Measurements from ENCODE around the gene PCDHGA8.
"Not testable (repeated sequence)": the region's sequence is repeated elsewhere in the genome, so short reads cannot be mapped to it uniquely, and the experiment has no call there.

PCDHGA8 gene

DNA sequence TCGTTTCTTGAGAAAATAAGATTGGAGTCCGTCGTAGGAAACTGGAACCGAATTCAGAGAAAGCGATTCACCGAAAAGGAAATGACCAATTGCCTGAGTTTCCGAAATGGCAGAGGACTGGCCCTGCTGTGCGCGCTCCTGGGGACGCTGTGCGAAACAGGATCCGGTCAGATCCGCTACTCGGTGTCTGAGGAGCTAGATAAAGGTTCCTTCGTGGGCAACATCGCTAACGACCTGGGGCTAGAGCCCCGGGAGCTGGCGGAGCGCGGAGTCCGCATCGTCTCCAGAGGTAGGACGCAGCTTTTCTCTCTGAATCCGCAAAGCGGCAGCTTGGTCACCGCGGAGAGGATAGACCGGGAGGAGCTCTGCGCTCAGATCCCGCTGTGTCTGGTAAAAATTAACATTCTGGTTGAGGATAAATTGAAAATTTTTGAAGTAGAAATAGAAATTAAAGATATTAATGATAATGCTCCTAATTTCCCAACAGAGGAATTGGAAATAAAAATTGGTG, 48.4 kb upstream of the PCDHGA8 start:
- H3K27me3 ChIP-seq (ENCODE audit: control insufficient read depth, low read length), result no peaks in the 10 kb centered on the region
- no peak overlapping the region for H3K4me3 ChIP-seq (ENCODE audit: low read length)
- H3K4me2 ChIP-seq (ENCODE audit: low read length), result no peak overlapping the region
- no peaks in the 10 kb centered on the region for H3K79me2 ChIP-seq (ENCODE audit: control insufficient read depth, low read length)
- H3K9me2 ChIP-seq (replicated peaks; ENCODE audit: control insufficient read depth, low read length), result no peaks in the 10 kb centered on the region
- H4K20me1 ChIP-seq (ENCODE audit: control insufficient read depth, insufficient read depth, low read depth, low read length), result no peaks in the 10 kb centered on the region
- TF ChIP-seq EZH2phosphoT487 (IDR thresholded peaks at IDR 0.05; ENCODE audit: borderline replicate concordance, low read length), result no peak
- TF ChIP-seq, protein P1, sequence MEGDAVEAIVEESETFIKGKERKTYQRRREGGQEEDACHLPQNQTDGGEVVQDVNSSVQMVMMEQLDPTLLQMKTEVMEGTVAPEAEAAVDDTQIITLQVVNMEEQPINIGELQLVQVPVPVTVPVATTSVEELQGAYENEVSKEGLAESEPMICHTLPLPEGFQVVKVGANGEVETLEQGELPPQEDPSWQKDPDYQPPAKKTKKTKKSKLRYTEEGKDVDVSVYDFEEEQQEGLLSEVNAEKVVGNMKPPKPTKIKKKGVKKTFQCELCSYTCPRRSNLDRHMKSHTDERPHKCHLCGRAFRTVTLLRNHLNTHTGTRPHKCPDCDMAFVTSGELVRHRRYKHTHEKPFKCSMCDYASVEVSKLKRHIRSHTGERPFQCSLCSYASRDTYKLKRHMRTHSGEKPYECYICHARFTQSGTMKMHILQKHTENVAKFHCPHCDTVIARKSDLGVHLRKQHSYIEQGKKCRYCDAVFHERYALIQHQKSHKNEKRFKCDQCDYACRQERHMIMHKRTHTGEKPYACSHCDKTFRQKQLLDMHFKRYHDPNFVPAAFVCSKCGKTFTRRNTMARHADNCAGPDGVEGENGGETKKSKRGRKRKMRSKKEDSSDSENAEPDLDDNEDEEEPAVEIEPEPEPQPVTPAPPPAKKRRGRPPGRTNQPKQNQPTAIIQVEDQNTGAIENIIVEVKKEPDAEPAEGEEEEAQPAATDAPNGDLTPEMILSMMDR (IDR thresholded peaks at IDR 0.05; ENCODE audit: low read depth, low read length, poor library complexity, severe bottlenecking), result no peak
- H3K36me3 ChIP-seq (ENCODE audit: control insufficient read depth, low read length), result no peaks in the 10 kb centered on the region
- H3K27ac ChIP-seq (ENCODE audit: low read depth, low read length), result no peak overlapping the region
- peaks cover 18% of the 10 kb centered on the region; the same call in 1 of the 2 replicates for H3K9me3 ChIP-seq (ENCODE audit: control insufficient read depth, insufficient read depth, low read length)
- no peaks in the 10 kb centered on the region for H3K4me1 ChIP-seq (ENCODE audit: control insufficient read depth, low read length)
- H3F3A ChIP-seq (ENCODE audit: control insufficient read depth, insufficient read depth), result no peaks in the 10 kb centered on the region

DNA sequence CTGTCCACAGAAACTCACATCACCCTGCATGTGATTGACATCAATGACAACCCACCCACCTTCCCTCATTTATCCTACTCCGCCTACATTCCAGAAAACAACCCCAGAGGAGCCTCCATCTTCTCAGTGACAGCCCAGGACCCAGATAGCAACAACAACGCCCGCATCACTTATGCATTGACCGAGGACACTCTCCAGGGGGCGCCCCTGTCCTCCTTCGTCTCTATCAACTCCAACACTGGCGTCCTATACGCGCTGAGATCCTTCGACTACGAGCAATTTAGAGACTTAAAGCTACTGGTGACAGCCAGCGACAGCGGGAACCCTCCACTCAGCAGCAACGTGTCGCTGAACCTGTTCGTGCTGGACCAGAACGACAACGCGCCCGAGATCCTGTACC, 47.1 kb upstream of the PCDHGA8 start:
- TF ChIP-seq EZH2phosphoT487 (IDR thresholded peaks at IDR 0.05; ENCODE audit: borderline replicate concordance, low read length), result no peak
- TF ChIP-seq, protein P1 (IDR thresholded peaks at IDR 0.05; ENCODE audit: low read depth, low read length, poor library complexity, severe bottlenecking), result no peak
- H3F3A ChIP-seq (ENCODE audit: control insufficient read depth, insufficient read depth), result no peaks in the 10 kb centered on the region

DNA sequence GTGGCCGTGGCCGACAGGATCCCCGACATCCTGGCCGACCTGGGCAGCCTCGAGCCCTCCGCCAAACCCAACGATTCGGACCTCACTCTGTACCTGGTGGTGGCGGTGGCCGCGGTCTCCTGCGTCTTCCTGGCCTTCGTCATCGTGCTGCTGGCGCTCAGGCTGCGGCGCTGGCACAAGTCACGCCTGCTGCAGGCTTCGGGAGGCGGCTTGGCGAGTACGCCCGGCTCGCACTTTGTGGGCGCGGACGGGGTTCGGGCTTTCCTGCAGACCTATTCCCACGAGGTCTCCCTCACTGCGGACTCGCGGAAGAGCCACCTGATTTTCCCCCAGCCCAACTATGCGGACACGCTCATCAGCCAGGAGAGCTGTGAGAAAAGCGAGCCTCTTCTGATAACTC, 46.4 kb upstream of the PCDHGA8 start:
- H3K9me3 ChIP-seq (ENCODE audit: control insufficient read depth, insufficient read depth, low read length), result peaks cover 12% of the 10 kb centered on the region; the same call in 1 of the 2 replicates
- not testable (repeated sequence) for H3F3A ChIP-seq (ENCODE audit: control insufficient read depth, insufficient read depth); H4K20me1 ChIP-seq (ENCODE audit: control insufficient read depth, insufficient read depth, low read depth, low read length); H3K79me2 ChIP-seq (ENCODE audit: control insufficient read depth, low read length); H3K9me2 ChIP-seq (replicated peaks; ENCODE audit: control insufficient read depth, low read length); H3K4me3 ChIP-seq (ENCODE audit: low read length); H3K36me3 ChIP-seq (ENCODE audit: control insufficient read depth, low read length); H3K4me2 ChIP-seq (ENCODE audit: low read length); H3K4me1 ChIP-seq (ENCODE audit: control insufficient read depth, low read length); H3K27ac ChIP-seq (ENCODE audit: low read depth, low read length); H3K27me3 ChIP-seq (ENCODE audit: control insufficient read depth, low read length)

More for the DNA sequence above, 47.1 kb upstream of the PCDHGA8 start:
- Histone ChIP-seq H3K4me3 (ENCODE audit: low read length) (no peak overlapping the region), H3K4me1 (ENCODE audit: control insufficient read depth, low read length) (peaks cover 7% of the 10 kb centered on the region), H3K27ac (ENCODE audit: low read depth, low read length) (no peak overlapping the region), H4K20me1 (ENCODE audit: control insufficient read depth, insufficient read depth, low read depth, low read length) (no peaks in the 10 kb centered on the region), H3K4me2 (ENCODE audit: low read length) (no peak overlapping the region), H3K9me3 (ENCODE audit: control insufficient read depth, insufficient read depth, low read length) (peaks cover 9% of the 10 kb centered on the region; the same call in 1 of the 2 replicates), H3K36me3 (ENCODE audit: control insufficient read depth, low read length) (no peaks in the 10 kb centered on the region), H3K9me2 (replicated peaks; ENCODE audit: control insufficient read depth, low read length) (no peaks in the 10 kb centered on the region), H3K79me2 (ENCODE audit: control insufficient read depth, low read length) (no peaks in the 10 kb centered on the region), H3K27me3 (ENCODE audit: control insufficient read depth, low read length) (no peaks in the 10 kb centered on the region)

DNA sequence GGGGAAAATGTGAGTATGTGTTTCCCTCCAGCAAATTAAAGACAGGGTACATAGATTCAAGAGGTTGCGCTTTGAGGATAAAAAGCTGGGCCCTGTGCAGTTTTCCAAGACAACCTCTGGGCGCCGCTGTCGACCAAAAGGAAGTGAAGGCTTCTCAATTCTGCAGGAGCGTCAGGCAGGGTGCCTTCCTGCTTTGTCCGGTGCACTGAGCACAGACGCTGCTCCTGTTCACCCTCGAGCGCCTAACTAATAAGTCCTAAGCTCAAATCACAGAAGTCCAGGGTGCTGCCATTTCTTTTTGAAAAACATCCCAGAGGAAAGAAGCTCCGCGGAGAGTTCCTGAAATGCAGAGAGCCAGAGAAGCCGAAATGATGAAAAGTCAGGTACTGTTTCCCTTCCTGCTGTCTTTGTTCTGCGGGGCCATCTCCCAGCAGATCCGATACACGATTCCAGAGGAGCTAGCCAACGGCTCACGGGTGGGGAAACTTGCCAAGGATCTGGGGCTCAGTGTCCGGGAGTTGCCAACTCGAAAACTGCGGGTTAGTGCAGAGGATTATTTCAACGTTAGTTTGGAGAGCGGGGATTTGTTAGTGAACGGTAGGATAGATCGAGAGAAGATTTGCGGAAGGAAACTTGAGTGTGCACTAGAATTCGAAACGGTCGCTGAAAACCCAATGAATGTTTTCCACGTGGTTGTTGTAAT, 42.4 kb upstream of the PCDHGA8 start, which contains the start of gene PCDHGB1:
TSS of gene PCDHGB1 (plus strand) at position 183 of the 703 bp plus-strand sequence. CDS start at position 345, 162 bp downstream.
- H3K79me2 ChIP-seq (ENCODE audit: control insufficient read depth, low read length), result no peaks in the 10 kb centered on the region
- TF ChIP-seq, protein P1 (IDR thresholded peaks at IDR 0.05; ENCODE audit: low read depth, low read length, poor library complexity, severe bottlenecking), result peak; percentile 74
- no peak for TF ChIP-seq EZH2phosphoT487 (IDR thresholded peaks at IDR 0.05; ENCODE audit: borderline replicate concordance, low read length)
- H3K9me3 ChIP-seq (ENCODE audit: control insufficient read depth, insufficient read depth, low read length), result peaks cover 10% of the 10 kb centered on the region; the same call in 1 of the 2 replicates
- H4K20me1 ChIP-seq (ENCODE audit: control insufficient read depth, insufficient read depth, low read depth, low read length), result no peaks in the 10 kb centered on the region
- H3K9me2 ChIP-seq (replicated peaks; ENCODE audit: control insufficient read depth, low read length), result no peaks in the 10 kb centered on the region
- no peaks in the 10 kb centered on the region for H3K36me3 ChIP-seq (ENCODE audit: control insufficient read depth, low read length)
- peaks cover 18% of the 10 kb centered on the region for H3K4me1 ChIP-seq (ENCODE audit: control insufficient read depth, low read length)
- no peak within 1 kb of the TSS for H3K27ac ChIP-seq (ENCODE audit: low read depth, low read length)
- H3K4me3 ChIP-seq (ENCODE audit: low read length), result peak within 1 kb of the TSS; percentile 69
- H3F3A ChIP-seq (ENCODE audit: control insufficient read depth, insufficient read depth), result 0 out of 2 replicates have a peak, but pooled peaks cover 3% of the 10 kb centered on the region
- no peaks in the 10 kb centered on the region for H3K27me3 ChIP-seq (ENCODE audit: control insufficient read depth, low read length)
- H3K4me2 ChIP-seq (ENCODE audit: low read length), result peak within 1 kb of the TSS; percentile 66

All from DOHH2 (cell line).